Hepatocyte (in vitro differentiated cells): ENCODE measurements around the gene CSPG4.

ENCODE experiments used
- CTCF ChIP-seq: fragments of 200-600 bp; sonication (generic); IDR thresholded peaks from 2 replicates; pipeline ENCODE4 v1.5.1; 2016; ENCODE audit warnings: antibody characterized with exemption, mild to moderate bottlenecking; ENCODE audit not compliant: poor library complexity
- EZH2 ChIP-seq: fragments of 200-600 bp; sonication (generic); IDR thresholded peaks from 2 replicates; pipeline ENCODE4 v1.6.1; 2016; ENCODE audit warnings: antibody characterized with exemption, mild to moderate bottlenecking, borderline replicate concordance
- EZH2phosphoT487 ChIP-seq: fragments of 200-600 bp; sonication (generic); IDR thresholded peaks from one replicate; pipeline ENCODE4 v1.6.1; 2018; ENCODE audit warnings: antibody characterized with exemption, mild to moderate bottlenecking, low read depth, moderate library complexity; ENCODE audit not compliant: unreplicated experiment, severe bottlenecking

DNA sequence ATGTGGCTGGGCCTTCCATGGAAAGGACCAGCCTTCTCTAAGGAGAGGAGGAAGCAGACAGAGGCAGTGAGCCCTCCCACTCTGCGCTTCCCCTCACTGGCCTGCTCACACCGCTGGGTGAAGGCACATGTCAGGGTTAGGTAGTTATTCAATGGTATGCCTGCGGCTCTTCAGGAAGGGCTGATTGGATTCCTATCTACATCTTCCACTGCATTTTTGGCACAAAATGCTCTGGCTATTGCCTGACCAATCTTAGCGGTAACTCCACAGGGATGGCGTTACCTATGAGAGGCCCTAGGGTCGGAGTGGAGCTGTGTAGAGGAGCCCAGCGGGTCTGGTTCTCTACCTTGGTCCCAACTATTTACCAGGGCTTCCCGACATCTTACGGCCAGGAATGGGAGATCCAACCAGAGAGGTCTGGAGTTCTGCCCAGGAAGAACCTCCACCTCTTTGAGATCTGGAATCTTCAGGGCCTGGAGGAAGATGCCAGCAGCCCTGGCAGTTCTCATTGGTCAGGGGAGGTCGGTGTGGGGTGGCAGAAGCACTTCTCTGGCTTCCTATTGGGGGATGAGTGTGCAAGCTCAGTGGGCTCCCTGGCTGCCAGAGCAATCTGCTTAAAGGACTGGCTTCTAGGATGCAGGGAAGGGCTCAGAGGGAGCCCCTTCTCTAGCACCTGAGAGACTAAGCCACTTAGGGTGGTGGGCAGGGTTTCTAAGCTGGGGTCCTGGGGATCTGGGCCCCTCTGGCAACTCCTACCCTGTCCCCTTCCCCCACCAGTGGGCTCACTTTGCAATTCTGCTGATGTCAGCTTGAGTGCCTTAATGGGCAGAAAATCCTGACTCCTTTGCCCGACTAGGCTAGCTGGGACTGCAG is 40.7 kb downstream of the CSPG4 start:
- TF ChIP-seq CTCF (no peak), EZH2 (no peak), EZH2phosphoT487 (no peak)
